Stimulated activated CD4-positive, alpha-beta T cell treated with anti-CD3 and anti-CD28 coated beads, Interleukin-1b, Interleukin-23, amount 100 ng/mL, for 4 hours (primary cell): ENCODE data around the gene OR10G8.

ENCODE experiments used
- DNase-seq, 2 donors: peaks; one replicate each; pipeline ENCODE4 v3.0.0-alpha.2; 2020; ENCODE audit warnings: low read depth in 2 of 2

The OR10G8 gene

DNA sequence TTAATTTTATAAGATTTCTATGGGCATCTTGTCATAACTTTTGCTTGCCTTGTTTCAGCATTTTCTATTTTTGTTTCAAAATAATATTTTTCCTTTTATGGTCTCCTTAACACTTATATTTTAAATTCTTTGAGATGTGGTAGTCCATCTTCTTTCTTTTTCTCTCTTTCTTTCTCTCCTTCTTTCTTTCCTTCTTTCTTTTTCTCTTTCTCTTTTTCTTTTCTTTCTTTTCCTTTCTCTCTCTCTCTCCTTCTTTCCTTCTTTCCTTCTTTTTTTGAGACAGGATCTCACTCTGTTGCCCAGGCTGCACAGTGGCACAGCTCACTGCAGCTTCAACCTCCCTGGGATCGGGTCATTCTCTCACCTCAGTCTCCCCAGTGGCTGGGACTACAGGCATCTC, 50.7 kb downstream of the OR10G8 start:
- no peak for DNase-seq

DNA sequence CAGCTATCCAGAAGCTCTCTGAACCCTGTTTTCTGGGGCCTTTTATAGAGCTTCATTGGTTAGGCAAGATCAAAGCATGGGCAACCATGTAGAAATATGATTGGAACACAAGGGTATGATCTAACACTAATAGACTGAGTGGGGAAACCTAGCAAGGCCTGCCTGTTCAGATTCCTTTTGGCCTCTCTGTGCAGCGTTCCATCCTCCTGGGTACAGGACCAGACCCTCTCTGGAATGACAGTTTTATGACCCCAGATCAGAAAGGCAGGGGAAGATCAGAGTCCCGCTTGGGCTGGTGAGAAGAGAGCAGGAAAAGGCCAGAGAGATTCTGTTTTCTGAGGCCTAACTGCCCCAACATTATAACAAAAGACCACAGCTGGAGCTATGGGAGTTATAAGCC, 52.0 kb downstream of the OR10G8 start:
- DNase-seq = no peak

DNA sequence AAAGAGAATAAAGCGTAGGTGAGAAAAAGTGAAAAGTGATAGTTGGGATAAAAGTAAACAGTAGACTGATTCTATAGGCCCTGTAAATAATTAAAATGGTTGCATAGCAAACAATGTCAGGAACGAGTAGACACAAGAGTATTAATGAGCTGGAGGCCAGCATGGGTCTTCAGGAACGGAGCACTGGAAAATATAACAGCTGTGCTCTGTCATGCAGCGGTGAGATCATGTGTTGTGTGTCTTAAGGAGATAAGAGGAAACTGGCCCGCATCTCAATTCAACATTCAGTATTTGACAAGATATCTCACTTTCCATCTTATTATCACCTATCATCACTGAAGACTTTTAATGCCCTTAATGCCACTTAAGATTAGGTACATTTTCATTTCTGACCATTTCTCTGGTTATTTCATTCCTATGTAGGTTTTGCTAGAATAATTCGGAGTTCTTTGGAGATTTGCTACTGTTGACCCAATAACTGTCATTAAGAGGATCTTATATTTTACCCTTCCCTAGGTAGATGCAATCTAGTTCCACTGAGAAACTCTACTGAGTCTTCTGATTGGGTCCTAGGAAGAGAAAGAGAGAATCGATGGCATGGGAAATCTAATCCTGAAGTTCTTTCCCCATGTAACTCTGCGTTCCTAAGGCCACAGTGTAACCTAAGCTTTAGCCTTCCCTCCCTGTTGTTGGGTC, 53.2 kb downstream of the OR10G8 start:
- DNase-seq = no peak
